MCF 10A (cell line): ENCODE measurements around the gene DNAI4. TPM values are rescaled to one million over a fixed set of nuclear protein-coding genes. Genes with fewer than 3 reads are reported as not detected.
A peak's percentile ranks its signal among the peaks of the same experiment; 100 is the strongest.

Source experiments
- BruUV-seq: library from RNA; stranded (reverse); fragments of 400-500 nt; replicated peaks from 2 replicates; lab custom pipeline; 2021; lab: Mats Ljungman, UMichigan
- CTCF ChIA-PET: fragments of 300-600 bp; sonication (Branson Sonifier 250); formaldehyde crosslinking; extraction: SDS; loops from one replicate; lab custom pipeline; 2021; ENCODE audit warnings: antibody characterized with exemption, inconsistent platforms; lab: Yijun Ruan, JAX
- POLR2A ChIA-PET: fragments of 300-600, 350-650 bp; sonication (Branson Sonifier 250); formaldehyde crosslinking; extraction: SDS; loops from one replicate; lab custom pipeline; 2020; ENCODE audit warnings: antibody characterized with exemption, inconsistent platforms; lab: Yijun Ruan, JAX
- DNase-seq: peaks from one replicate; pipeline ENCODE4 v3.0.0-alpha.2; 2018; ENCODE audit not compliant: unreplicated experiment
- H3K27ac Mint-ChIP-seq: one replicate; pipeline ENCODE4 v1.8.0; 2022; ENCODE audit warnings: mild to moderate bottlenecking, low read depth, mixed read lengths; ENCODE audit not compliant: unreplicated experiment
- H3K27me3 Mint-ChIP-seq: one replicate; pipeline ENCODE4 v1.8.0; 2022; ENCODE audit warnings: mixed read lengths; ENCODE audit not compliant: insufficient read depth, unreplicated experiment
- H3K36me3 Mint-ChIP-seq: one replicate; pipeline ENCODE4 v1.8.0; 2022; ENCODE audit warnings: mild to moderate bottlenecking, moderate library complexity, mixed read lengths; ENCODE audit not compliant: insufficient read depth, unreplicated experiment
- H3K4me1 Mint-ChIP-seq: one replicate; pipeline ENCODE4 v1.8.0; 2022; ENCODE audit warnings: mixed read lengths; ENCODE audit not compliant: insufficient read depth, unreplicated experiment
- H3K4me3 Mint-ChIP-seq: one replicate; pipeline ENCODE4 v1.8.0; 2022; ENCODE audit warnings: mild to moderate bottlenecking, moderate library complexity, mixed read lengths; ENCODE audit not compliant: unreplicated experiment
- H3K9me3 Mint-ChIP-seq: one replicate; pipeline ENCODE4 v1.8.0; 2022; ENCODE audit warnings: mixed read lengths; ENCODE audit not compliant: unreplicated experiment
- intact Hi-C: fragments of 100-400 bp; cut with micrococcal nuclease; formaldehyde crosslinking; loops from 2 replicates; pipeline ENCODE4 v1.14.1; 2022
- total RNA-seq: library from RNA; stranded (reverse); gene quantifications from 2 replicates; pipeline ENCODE4 v1.2.3, GENCODE V29; 2022
- TF ChIP-seq, protein P1 (sequence below): fragments of 200-600 bp; IDR thresholded peaks from one replicate; pipeline ENCODE4 v1.8.0; 2022; ENCODE audit warnings: antibody characterized with exemption, mild to moderate bottlenecking; ENCODE audit not compliant: unreplicated experiment

The DNAI4 gene
- total RNA-seq, 1 experiment from 2014 or later: 7.2 TPM

DNA sequence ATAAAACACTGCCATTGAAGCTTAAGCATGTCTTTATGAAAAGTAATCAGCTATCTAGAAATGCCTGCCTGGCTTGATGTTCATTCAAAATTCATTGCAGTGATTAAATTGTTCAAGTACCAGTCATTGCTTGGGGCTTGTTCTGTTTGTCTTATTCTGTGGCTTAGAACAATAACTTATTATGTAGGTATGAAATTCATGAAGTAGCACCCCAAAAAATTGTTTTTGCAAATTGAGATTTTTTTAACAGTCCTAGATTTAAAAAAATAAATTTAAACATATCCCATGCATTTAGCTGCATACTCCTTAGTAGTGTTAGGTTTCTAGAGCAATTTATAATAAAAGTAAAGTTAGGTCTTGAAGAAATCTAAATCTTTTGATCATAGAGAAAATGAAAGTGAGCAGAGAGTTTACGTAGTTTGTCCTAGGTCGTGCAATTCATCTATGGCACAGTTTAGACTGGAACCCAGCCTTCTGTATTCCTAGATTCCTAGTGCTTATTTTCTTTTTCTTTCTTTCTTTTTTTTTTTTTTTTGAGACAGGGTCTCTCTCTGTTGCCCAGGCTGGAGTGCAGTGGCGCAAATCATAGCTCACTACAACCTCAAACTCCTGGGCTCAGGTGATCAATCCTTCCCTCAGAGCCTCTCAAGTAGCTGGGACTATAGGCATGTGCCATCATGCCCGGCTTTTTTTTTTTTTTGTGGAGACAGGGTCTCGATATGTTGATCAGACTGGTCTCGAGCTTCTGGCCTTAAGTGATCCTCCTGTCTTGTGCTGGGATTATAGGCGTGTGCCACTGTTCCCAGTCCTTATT, 9.4 kb upstream of the DNAI4 start:
- Mint-ChIP-seq H3K9me3 (no peaks in the 10 kb centered on the region), H3K27ac (peak overlapping the region; percentile 99), H3K27me3 (no peaks in the 10 kb centered on the region), H3K4me3 (peak overlapping the region; percentile 84), H3K4me1 (peaks cover 31% of the 10 kb centered on the region), H3K36me3 (peaks cover 24% of the 10 kb centered on the region)
- BruUV-seq: TSS peak; percentile 75
- intact Hi-C loops: loop anchor here (5.0 to 10.0 kb wide), 2 partner anchors 372 to 1509 kb away; partner anchors contain the start of genes LEPR and LEPROT
- POLR2A ChIA-PET: interaction anchor here (0.6 to 3.6 kb wide), 12 partner anchors 9 to 820 kb away, joined by 3 to 76 read pairs (median 3); partner anchors contain the start of genes DNAI4, MIER1 and SLC35D1
- TF ChIP-seq, protein P1, sequence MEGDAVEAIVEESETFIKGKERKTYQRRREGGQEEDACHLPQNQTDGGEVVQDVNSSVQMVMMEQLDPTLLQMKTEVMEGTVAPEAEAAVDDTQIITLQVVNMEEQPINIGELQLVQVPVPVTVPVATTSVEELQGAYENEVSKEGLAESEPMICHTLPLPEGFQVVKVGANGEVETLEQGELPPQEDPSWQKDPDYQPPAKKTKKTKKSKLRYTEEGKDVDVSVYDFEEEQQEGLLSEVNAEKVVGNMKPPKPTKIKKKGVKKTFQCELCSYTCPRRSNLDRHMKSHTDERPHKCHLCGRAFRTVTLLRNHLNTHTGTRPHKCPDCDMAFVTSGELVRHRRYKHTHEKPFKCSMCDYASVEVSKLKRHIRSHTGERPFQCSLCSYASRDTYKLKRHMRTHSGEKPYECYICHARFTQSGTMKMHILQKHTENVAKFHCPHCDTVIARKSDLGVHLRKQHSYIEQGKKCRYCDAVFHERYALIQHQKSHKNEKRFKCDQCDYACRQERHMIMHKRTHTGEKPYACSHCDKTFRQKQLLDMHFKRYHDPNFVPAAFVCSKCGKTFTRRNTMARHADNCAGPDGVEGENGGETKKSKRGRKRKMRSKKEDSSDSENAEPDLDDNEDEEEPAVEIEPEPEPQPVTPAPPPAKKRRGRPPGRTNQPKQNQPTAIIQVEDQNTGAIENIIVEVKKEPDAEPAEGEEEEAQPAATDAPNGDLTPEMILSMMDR: no peak
- peak; percentile 61 for DNase-seq
- CTCF ChIA-PET: interaction anchor here (0.6 to 1.2 kb wide), 5 partner anchors 9 to 215 kb away, joined by 3 to 4 read pairs (median 3); partner anchors contain the start of genes DNAI4 and MIER1

DNA sequence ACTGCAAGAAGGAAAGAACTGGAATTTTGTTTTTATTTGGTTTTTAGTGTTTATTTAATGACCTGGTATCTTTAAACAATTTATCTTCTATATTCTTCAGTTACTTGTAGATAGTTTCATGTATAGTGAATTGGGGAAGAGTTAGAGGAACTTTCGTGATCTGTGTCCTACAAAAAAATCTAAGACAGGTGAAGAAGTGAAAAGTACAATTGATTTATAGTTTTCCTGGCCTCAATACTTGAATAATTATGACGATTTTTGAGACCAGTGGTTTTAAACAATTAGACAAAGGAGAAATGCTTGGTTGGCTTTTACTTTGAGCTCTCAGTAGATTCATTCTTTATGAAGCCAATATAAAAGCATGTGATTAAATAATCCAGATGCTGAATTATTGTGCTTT, 7.6 kb upstream of the DNAI4 start:
- H3K27ac Mint-ChIP-seq: peak overlapping the region; percentile 99
- peaks cover 22% of the 10 kb centered on the region for H3K36me3 Mint-ChIP-seq
- no TSS peak for BruUV-seq
- CTCF ChIA-PET: interaction anchor here (0.6 to 1.6 kb wide), 5 partner anchors 8 to 224 kb away, joined by 3 to 6 read pairs (median 4); no protein-coding TSS in a partner anchor
- peaks cover 28% of the 10 kb centered on the region for H3K4me1 Mint-ChIP-seq
- no peaks in the 10 kb centered on the region for H3K9me3 Mint-ChIP-seq
- intact Hi-C loops: loop anchor here (5.0 to 10.0 kb wide), 2 partner anchors 370 to 1507 kb away; partner anchors contain the start of genes LEPR and LEPROT
- DNase-seq: no peak
- TF ChIP-seq, protein P1: no peak
- peak overlapping the region; percentile 84 for H3K4me3 Mint-ChIP-seq
- POLR2A ChIA-PET: interaction anchor here (0.5 to 6.2 kb wide), 9 partner anchors 8 to 1563 kb away, joined by 3 to 63 read pairs (median 3); partner anchors contain the start of genes DNAI4 and SLC35D1
- H3K27me3 Mint-ChIP-seq: no peaks in the 10 kb centered on the region

DNA sequence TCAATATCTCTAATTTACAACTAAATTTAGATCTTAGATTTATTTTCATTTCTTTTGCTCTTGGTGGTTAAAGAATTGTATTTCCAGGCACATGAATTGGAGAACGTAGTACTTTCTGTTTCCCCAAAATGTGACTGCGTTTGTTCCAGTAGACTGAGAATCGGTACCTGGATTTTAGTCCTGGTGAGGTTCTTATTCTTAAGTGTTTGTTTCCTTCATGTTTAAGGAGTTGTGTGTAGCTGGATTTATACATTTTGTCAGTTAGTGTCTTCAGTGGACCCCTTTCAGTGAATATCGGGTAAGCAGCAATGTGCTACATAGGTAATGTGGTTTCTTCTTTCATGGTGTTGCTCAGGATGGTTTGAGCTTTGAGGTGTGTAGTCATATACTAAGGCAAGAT, 6.9 kb upstream of the DNAI4 start:
- CTCF ChIA-PET: interaction anchor here (0.7 to 1.6 kb wide), 5 partner anchors 9 to 217 kb away, joined by 3 to 6 read pairs (median 4); no protein-coding TSS in a partner anchor
- Mint-ChIP-seq H3K9me3 (no peaks in the 10 kb centered on the region), H3K36me3 (peaks cover 15% of the 10 kb centered on the region), H3K4me1 (peaks cover 28% of the 10 kb centered on the region), H3K27ac (peak overlapping the region; percentile 99), H3K27me3 (no peaks in the 10 kb centered on the region), H3K4me3 (peak overlapping the region; percentile 84)
- intact Hi-C loops: loop anchor here (5.0 to 10.0 kb wide), 2 partner anchors 369 to 1507 kb away; partner anchors contain the start of genes LEPR and LEPROT
- DNase-seq: peak; percentile 30
- TF ChIP-seq, protein P1: no peak
- no TSS peak for BruUV-seq
- POLR2A ChIA-PET: interaction anchor here (0.5 to 6.2 kb wide), 8 partner anchors 7 to 1521 kb away, joined by 3 to 63 read pairs (median 4); partner anchors contain the start of gene DNAI4

DNA sequence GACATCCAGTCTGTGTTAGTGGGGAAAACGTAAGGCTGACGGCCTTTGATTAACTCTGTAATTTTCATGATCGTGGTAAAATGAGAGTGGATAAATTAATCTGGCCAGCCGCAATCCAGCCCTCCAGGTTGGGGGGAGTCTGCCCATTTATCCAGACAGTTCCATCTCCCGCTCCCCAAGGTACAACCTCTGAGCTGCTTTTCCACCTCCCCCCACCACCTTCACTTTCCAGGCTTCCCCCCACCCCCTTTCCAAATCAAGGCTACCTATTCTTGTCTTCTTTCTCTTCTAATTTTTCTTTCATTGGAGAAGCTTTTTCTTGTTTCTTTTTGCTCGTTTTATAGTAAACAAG, 6.1 kb upstream of the DNAI4 start:
- intact Hi-C loops: loop anchor here (1.0 to 10.0 kb wide), 3 partner anchors 165 to 1506 kb away; partner anchors contain the start of genes LEPR and LEPROT
- no peak for DNase-seq
- ChIA-PET POLR2A (interaction anchor here (0.6 to 6.2 kb wide), 8 partner anchors 9 to 1522 kb away, joined by 3 to 63 read pairs (median 6); no protein-coding TSS in a partner anchor), CTCF (interaction anchor here (0.5 to 1.6 kb wide), 7 partner anchors 10 to 1780 kb away, joined by 3 to 5 read pairs (median 3); no protein-coding TSS in a partner anchor)
- Mint-ChIP-seq H3K4me1 (peaks cover 33% of the 10 kb centered on the region), H3K27me3 (no peaks in the 10 kb centered on the region), H3K4me3 (peak overlapping the region; percentile 84), H3K36me3 (peaks cover 12% of the 10 kb centered on the region), H3K27ac (peak overlapping the region; percentile 99), H3K9me3 (no peaks in the 10 kb centered on the region)
- TF ChIP-seq, protein P1: no peak
- BruUV-seq: no TSS peak
